AG20443 (cell line): ENCODE measurements around the gene SPON2.

ENCODE experiments used
- DNase-seq: peaks from one replicate; pipeline ENCODE4 v3.0.0; 2012; ENCODE audit warnings: low spot score, mixed read lengths

Gene SPON2

GRCh38 chr4:1172971-1173757 lies 781 bp upstream of the SPON2 start:
- DNase-seq = peak; percentile 74

- no peak for DNase-seq
These were observed 814 bp downstream of the SPON2 start for GRCh38 chr4:1171311-1172227.

DNA sequence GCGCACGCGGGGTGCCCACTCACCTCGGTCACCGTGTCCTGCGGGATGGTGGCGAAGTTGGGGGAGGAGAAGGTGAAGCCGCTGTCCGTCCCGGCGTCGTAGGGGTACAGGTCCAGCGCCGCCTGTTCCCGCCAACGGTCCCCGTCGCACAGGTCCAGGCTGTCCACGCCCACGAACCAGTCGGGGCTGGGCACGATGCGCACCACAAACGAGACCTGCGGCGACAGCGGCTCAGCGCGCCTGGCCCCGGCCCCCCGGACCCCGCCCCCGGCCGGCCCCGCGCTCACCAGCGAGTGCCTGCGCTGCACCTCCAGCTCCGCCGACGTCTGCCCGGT lies 1.4 kb downstream of the SPON2 start:
- no peak for DNase-seq

GRCh38 chr4:1170156-1170975 lies 2.0 kb downstream of the SPON2 start:
- DNase-seq = no peak

DNA sequence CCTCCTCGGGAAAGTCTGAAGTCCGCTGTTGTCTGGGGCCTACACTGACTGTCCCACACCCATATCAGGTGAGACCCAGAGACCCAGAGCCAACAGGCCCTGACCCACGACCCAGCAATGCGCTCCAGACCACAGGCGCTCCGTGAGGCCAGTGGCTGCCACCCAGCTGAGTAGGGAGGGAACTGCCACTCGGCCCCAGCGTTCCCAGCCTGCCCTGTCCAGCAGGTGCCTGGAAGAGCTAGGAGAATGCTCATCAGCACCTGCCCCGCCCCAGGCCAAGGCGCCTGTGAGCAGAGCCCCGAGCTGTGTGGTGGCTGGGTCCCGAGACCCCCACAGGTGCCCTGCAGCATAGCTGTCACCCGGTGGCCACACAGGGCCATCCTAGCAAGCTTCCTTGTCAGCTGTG lies 2.7 kb downstream of the SPON2 start:
- DNase-seq = no peak

GRCh38 chr4:1169171-1169671 lies 3.2 kb downstream of the SPON2 start:
- no peak for DNase-seq

DNA sequence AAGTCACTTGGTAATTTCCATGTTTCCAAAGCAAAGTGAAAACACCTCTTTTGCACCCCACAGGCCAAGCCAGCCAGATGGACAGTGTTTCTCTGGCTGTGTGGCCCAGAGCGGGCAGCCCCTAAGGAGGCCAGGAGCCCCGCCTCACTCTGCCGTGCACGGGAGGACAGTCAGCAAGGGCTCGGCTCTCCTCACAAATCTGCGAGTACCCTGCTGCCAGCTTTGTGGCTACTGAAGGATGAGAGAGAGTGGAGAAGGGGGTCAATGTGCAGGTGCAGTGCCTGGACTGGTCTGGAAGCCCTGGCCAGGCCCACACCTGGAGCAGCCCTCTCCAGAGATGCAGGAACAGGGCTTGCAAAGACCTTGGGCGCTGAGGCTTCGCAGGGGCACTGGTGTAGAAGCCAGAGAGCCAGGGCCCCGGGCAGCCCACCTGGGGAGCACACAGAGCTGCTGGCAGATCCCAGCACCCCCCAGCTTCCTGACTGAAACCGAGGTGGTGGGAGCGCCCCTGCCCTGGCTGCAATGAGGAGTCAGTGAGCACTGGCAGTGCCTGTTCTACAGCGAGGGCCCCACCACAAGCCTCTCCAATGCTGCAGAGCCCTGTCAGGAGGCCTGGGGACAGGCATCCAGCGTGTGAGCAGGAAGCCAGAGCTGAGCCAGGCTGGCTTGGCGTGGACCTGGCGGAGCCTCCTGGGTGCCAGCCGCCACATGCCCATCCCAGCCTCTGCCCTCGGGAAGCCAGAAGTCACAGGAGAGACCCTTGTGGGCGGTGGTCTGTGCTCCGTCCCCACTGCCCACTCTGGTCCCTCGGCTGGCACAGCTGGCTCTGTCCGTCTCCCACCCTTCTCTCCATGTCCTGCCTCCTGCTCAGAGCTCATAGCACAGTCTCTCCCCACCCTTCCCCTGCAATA lies 3.9 kb downstream of the SPON2 start:
- DNase-seq = no peak

- DNase-seq = peak; percentile 89
These were observed 5.0 kb downstream of the SPON2 start for GRCh38 chr4:1167244-1167949.

DNA sequence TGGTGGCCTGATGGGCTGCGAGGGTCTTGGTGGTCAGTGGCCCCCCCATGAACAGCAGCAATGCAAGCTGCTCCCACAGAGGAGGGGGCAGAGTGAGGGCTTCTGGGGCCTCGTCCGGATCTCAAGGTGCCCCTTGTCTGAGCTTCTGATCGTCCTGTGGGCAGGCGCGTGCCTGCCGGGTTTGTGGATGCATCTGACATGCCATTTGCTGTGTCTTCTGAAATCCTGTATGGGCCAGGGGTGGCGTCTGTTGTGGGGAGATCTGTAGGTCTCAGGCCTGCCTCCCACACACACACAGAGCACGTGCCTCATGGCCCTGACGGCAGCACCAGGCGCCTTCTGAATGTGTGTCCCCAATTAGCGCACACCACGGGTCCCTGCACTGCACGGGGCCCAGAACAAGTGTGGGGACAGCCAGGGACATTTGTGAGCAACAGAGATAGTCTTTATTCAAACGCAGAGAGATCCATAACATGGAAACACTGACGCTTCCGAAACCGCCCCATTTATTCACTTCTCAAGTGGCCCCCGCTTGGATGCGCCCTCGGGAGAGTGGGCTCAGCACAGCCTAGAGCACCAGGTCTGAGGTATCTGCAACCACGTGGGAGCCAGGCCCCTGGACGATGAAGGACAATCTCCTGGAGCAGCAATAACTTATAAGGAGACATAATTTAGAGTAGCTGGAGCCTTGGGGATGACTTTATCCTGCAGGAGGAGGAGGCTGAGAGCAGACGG lies 5.7 kb downstream of the SPON2 start:
- no peak for DNase-seq

DNA sequence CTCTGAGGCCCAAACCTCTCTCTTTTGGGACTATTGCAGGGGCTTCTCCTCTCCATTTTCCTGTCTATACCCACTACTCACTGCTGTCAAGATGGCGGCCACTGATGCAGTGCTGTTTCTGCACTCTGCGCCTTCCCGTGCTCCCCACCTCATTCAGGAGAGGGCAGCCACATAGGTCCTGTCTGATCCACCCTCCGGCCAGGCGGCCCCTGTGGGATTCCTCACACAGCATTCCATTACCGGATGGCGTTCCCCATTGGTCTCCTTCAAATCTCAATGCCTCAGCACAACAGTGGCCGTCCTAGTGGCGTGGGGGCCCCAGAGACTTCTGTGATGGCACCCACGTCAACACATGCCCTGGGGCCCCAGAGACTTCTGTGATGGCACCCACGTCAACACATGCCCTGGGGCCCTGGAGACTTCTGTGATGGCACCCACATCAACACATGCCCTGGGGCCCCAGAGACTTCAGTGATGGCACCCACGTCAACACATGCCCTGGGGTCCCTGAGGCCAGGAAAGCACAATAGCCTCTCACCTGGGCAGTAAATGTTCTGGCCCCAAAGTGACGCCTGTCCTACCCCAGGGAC lies 7.3 kb downstream of the SPON2 start:
- DNase-seq = no peak

- no peak for DNase-seq
These were observed 7.9 kb downstream of the SPON2 start for GRCh38 chr4:1164444-1164843.

- no peak for DNase-seq
These were observed 8.3 kb downstream of the SPON2 start for GRCh38 chr4:1164040-1164439.

DNA sequence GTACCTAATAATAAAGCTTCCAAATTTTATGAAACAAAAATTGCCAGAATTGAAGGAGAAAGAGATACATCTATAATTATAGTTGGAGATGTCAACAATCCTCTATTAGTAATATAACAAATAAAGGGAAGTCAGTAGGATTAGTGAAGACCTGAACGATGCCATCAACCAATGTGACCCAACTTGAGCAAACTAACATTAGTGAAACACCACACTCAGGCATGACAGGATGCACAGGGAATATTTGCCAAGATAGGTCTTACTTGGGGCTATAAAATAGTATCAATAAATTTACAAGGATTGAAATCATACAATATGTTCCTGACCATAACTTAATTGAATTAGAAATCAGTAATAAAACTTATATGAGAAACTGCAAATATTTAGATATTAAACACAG lies 12.0 kb downstream of the SPON2 start:
- DNase-seq = no peak

- no peak for DNase-seq
These were observed 16.3 kb downstream of the SPON2 start for GRCh38 chr4:1156069-1156468.

DNA sequence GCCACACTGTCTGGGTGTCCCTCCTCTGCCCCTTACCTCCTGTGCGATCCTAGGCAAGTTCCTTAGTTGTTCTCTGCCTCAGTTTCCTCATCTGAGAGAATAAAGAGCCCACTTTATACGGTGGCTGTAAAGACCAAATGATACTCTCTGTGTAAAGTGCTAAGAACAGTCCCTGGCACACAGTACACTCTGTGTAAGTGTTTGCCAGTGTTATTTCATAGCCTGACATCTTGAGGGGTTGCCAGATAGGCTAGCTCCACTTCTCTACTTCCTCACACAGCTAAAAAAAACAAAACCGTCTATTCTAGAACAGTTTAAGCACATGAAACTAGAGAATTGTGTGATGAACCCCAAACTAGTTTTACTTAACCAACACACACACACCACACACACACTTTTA lies 17.1 kb downstream of the SPON2 start:
- DNase-seq = no peak

DNA sequence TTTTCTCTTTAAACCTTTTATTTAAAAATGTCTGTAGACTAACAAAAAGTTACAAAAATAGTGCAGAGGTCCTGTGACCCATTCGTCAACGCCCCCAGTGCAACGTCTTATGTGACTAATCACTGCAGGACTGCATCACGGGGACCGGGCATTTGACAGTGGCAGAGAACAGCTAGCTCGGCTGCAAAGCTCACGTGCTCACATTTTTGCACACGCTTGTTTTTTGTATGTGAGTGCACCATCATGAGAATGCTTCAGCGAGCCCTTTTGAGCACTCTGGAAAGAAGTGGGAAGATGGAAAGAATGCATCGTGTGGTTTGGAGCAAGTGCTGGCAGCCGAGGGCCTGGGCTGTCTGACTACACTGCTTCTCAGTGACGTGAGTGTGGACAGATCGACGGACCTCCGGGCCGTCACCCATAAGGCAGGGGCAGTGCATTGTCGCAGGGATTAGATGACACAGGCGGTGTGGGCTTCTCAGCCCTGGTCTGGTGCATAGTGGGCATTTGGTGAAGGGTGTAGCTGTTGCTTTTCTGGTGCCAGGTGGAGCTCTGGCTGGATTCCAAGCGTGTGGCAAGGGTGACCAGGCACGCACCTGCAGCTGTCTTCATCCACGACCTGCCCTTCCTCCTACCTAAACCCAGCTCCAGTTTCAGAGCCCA lies 17.7 kb downstream of the SPON2 start:
- peak; percentile 83 for DNase-seq

DNA sequence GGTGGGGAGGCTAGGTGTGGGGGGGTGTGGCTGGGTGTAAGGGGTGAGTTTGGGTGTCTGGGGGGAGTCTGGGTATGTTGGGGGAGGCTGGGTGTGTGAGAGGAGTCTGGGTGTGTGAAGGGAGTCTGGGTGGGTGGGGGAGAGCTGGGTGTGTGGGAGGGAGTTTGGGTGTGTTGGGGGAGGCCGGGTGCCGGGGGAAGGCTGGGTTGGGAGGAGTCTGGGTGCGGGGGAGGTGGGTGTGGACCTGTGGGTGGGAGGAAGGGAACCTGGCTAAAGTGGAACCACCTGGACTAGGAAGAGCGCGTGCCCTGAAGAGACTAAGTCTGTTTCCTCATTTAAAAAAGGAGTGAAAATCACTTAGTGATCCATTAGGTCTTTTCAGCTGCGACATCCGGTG lies 18.3 kb downstream of the SPON2 start:
- no peak for DNase-seq

DNA sequence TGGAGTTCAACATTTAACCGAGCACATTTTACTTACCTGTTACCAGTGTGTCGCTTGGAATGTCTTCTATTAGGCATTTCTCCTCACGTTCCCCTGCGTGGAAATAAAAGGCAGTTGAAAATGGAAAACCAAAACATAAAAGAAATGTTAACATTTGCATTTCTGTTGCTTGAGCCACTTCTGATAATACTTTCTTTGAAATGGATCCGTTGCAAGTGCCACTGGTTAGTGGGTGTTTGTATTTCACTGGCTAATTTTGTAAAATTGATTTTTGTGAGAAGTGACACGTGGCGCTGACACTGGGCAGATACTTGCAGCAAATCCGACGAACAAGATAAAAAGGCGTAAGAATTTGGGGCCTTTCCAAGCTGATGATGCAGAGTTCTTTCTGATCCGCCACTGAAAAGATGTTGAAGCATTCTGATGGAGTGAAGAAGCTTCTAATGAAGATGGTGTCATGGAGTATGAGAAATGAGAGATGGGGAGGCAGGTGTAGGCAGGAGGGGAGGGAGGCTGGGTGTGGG lies 18.8 kb downstream of the SPON2 start:
- no peak for DNase-seq

- no peak for DNase-seq
These were observed 20.1 kb downstream of the SPON2 start for GRCh38 chr4:1152290-1152689.
